ENCODE results near the gene SLC38A4. TPM values are rescaled to one million over a fixed set of nuclear protein-coding genes. Genes with fewer than 3 reads are reported as not detected.

The SLC38A4 gene
- total RNA-seq, 1 experiment from 2014 or later = 0.09 TPM

DNA sequence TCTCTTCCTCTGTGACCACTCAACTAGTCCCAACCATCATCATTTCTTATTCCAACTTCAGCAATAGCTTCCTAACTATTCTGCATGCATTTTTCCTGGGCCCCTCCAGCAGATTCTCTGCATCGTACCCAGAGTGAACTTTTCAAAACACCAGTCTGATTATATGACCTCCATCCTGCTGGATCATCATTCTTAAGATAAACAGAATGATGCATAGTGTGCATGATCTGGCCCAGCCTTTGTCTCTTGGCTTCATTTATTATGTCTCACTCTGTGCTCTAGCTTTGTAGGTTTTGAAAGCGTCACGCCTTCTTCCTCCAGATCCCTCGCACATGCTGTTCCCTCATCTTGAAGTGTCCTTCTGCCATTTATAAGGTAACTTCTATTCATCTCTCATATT lies 46.3 kb upstream of the SLC38A4 start:
- Histone ChIP-seq H4K20me1 (ENCODE audit: insufficient read depth) (no peaks in the 10 kb centered on the region), H3K9me2 (ENCODE audit: insufficient read depth) (peaks cover 4% of the 10 kb centered on the region; the same call in 1 of the 2 replicates), H3K79me2 (ENCODE audit: low read depth) (no peaks in the 10 kb centered on the region), H3K27me3 (ENCODE audit: insufficient read depth, low read depth) (no peaks in the 10 kb centered on the region), H3K9me3 (ENCODE audit: insufficient read depth, low read depth) (peaks cover 5% of the 10 kb centered on the region; the same call in 1 of the 2 replicates), H2AFZ (no peak overlapping the region), H3K36me3 (ENCODE audit: low read depth) (no peaks in the 10 kb centered on the region), H3K4me2 (no peak overlapping the region), H3K27ac (no peak overlapping the region), H3K4me1 (replicated peaks; ENCODE audit: insufficient read depth) (no peaks in the 10 kb centered on the region), H3F3A (ENCODE audit: insufficient read depth, low read depth) (no peaks in the 10 kb centered on the region), H3K4me3 (no peak overlapping the region)
- DNase-seq = no peak
- ChIA-PET CTCF (no interaction called here), POLR2A (ENCODE audit: unreplicated experiment) (no interaction called here)
- intact Hi-C loops (cut with micrococcal nuclease; ENCODE audit: unreplicated experiment) = no loop called here
- TF ChIP-seq CTCF (conservative IDR thresholded peaks at IDR 0.05) (no peak), EZH2 (IDR thresholded peaks at IDR 0.05; ENCODE audit: low read depth) (no peak)
- BruUV-seq (replicated peaks) = no TSS peak

DNA sequence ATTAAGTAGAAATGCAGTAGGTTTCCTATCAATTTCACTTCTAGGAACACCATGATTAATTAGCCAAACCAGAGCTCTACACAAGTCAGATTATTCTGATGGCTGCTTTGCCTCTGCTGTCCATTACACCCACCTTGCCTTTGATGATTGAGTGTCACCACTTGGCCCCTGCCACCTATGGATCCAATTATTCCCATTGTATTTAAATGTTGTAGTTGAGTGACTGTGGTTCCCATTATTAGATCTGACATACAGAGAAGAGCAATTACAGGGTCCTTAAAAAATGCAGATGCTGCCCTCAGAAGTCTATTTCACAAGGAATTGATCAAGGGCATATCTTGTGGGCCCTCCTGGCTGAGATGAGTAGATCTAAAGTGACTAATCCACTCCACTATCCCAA lies 39.5 kb upstream of the SLC38A4 start:
- BruUV-seq (replicated peaks) = no TSS peak
- H3F3A ChIP-seq (ENCODE audit: insufficient read depth, low read depth) = no peaks in the 10 kb centered on the region
- no peaks in the 10 kb centered on the region for H3K36me3 ChIP-seq (ENCODE audit: low read depth)
- H4K20me1 ChIP-seq (ENCODE audit: insufficient read depth) = no peaks in the 10 kb centered on the region
- no peaks in the 10 kb centered on the region for H3K79me2 ChIP-seq (ENCODE audit: low read depth)
- H3K27ac ChIP-seq = no peak overlapping the region
- no peak for TF ChIP-seq EZH2 (IDR thresholded peaks at IDR 0.05; ENCODE audit: low read depth)
- TF ChIP-seq CTCF (conservative IDR thresholded peaks at IDR 0.05) = no peak
- intact Hi-C loops (cut with micrococcal nuclease; ENCODE audit: unreplicated experiment) = no loop called here
- no peak overlapping the region for H3K4me3 ChIP-seq
- ChIA-PET CTCF (no interaction called here), POLR2A (ENCODE audit: unreplicated experiment) (no interaction called here)
- no peaks in the 10 kb centered on the region for H3K9me2 ChIP-seq (ENCODE audit: insufficient read depth)
- no peak overlapping the region for H2AFZ ChIP-seq
- H3K9me3 ChIP-seq (ENCODE audit: insufficient read depth, low read depth) = peaks cover 4% of the 10 kb centered on the region; the same call in 1 of the 2 replicates
- no peaks in the 10 kb centered on the region for H3K27me3 ChIP-seq (ENCODE audit: insufficient read depth, low read depth)
- DNase-seq = no peak
- H3K4me1 ChIP-seq (replicated peaks; ENCODE audit: insufficient read depth) = no peaks in the 10 kb centered on the region
- no peak overlapping the region for H3K4me2 ChIP-seq

GRCh38 chr12:46858368-46858767 lies 32.6 kb upstream of the SLC38A4 start:
- no peaks in the 10 kb centered on the region for H3F3A ChIP-seq (ENCODE audit: insufficient read depth, low read depth)
- no peaks in the 10 kb centered on the region for H3K27me3 ChIP-seq (ENCODE audit: insufficient read depth, low read depth)
- H4K20me1 ChIP-seq (ENCODE audit: insufficient read depth) = no peaks in the 10 kb centered on the region
- H3K27ac ChIP-seq = no peak overlapping the region
- no peaks in the 10 kb centered on the region for H3K79me2 ChIP-seq (ENCODE audit: low read depth)
- H3K9me3 ChIP-seq (ENCODE audit: insufficient read depth, low read depth) = peaks cover 5% of the 10 kb centered on the region; the same call in 1 of the 2 replicates
- no peaks in the 10 kb centered on the region for H3K4me1 ChIP-seq (replicated peaks; ENCODE audit: insufficient read depth)
- H3K4me2 ChIP-seq = no peak overlapping the region
- H3K4me3 ChIP-seq = no peak overlapping the region
- intact Hi-C loops (cut with micrococcal nuclease; ENCODE audit: unreplicated experiment) = no loop called here
- POLR2A ChIA-PET (ENCODE audit: unreplicated experiment) = interaction anchor here (0.7 kb wide), 1 partner anchor 157 kb away, joined by 8 read pairs; no protein-coding TSS in a partner anchor
- DNase-seq = no peak
- CTCF ChIA-PET = no interaction called here
- H3K36me3 ChIP-seq (ENCODE audit: low read depth) = no peaks in the 10 kb centered on the region
- BruUV-seq (replicated peaks) = no TSS peak
- TF ChIP-seq CTCF (conservative IDR thresholded peaks at IDR 0.05) (no peak), EZH2 (IDR thresholded peaks at IDR 0.05; ENCODE audit: low read depth) (no peak)
- no peak overlapping the region for H2AFZ ChIP-seq
- no peaks in the 10 kb centered on the region for H3K9me2 ChIP-seq (ENCODE audit: insufficient read depth)

Measured in PC-9 (cell line).